HG02973 (cell line): ENCODE data around the gene PDGFD.

ENCODE experiments used
- ATAC-seq: cut with Tn5 transposase; IDR thresholded peaks from one replicate; pipeline ENCODE4 v1.9.1; 2021; ENCODE audit warnings: moderate library complexity; ENCODE audit not compliant: unreplicated experiment

PDGFD gene

DNA sequence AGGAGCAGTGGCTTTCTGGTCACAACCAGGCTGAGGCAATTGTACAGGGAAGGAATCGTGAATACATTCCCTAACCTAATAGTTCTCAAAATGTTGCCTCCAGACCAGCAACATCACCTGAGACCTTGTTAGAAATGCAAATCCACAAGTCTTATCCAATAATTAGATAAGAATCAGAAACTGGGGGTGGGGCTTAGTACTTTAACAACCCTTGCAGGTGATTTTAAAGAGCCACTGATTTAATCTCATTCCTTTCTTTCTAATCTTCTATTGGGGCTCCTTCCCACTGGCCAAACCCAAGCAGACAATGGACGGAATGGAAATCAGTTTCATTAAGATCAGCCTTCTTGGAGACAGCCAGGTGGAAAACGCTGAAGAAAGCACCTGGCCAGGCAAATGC, 269.9 kb downstream of the PDGFD start:
- ATAC-seq = no peak

DNA sequence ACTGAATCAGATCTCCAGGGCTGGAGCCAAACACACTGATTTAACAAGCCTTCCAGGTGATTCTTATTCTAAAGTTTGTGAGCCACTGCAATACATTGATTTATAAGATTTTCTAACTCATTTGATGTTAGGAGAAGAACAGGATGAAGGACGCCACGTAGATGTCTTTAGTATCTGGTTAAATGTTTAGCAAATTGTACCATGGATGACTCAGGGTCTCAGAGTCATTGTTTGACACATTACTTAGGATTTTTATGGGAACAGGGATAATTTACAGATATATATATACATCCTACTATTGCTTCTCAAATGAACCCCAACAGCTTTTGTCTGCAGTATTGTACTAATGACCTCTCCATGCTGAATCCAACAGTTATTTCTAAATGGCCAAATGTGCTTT, 270.6 kb downstream of the PDGFD start:
- no peak for ATAC-seq

GRCh38 chr11:103892603-103893002, 271.3 kb downstream of the PDGFD start:
- no peak for ATAC-seq

DNA sequence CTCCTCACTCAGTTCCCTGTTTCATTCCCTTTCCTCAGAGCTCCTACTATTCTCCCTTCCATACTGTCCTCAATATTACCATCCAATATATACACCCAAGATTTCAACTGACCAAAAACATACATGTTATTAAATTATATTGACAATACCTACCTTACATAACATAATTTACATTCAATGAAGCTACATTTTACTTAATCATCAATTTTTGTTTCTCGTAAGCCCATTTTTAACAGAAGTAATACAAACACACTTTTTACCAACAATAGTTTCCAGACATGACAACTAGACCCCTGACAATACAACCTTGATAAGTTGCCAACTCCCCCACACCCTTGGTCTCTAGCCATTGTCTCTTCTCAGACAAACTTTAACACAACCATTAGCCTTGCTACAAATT, 273.3 kb downstream of the PDGFD start:
- no peak for ATAC-seq

DNA sequence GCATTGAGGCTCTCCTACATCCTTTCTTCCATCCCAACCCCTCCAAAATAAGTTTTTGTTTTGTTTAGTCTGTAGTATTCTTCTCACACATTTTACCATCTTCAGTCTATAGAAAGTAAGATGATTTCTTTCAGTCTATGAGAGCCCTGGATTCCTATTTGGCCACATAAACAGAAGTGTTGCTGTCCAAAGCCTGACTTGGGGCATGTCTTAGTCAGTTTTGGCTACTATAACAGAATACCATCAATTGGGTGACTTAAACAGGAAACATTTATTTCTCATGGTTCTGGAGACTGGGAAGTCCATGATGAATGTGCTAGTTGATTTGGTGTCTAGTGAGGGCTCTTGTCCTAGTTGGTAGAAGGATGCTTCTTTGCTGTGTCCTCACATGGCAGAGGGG, 274.3 kb downstream of the PDGFD start:
- ATAC-seq = no peak

DNA sequence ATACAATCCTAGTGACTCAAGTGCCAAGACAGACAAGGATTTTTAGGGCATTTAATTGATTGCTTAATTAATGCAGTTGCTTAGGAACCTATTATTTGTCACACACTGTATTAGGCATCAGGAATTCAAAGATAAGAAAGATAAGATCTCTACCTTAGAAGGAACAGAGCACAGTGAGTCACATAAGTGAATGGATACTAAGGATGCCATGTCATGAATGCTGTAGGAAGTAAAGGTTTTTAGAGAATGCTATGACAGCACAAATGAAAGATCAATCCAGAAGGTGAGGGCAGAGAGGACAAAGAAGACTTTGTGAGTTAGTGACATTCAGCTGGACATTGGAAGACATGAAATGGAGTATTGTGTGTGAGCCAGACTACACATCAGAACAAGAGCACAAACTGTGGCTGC, 275.4 kb downstream of the PDGFD start:
- no peak for ATAC-seq

DNA sequence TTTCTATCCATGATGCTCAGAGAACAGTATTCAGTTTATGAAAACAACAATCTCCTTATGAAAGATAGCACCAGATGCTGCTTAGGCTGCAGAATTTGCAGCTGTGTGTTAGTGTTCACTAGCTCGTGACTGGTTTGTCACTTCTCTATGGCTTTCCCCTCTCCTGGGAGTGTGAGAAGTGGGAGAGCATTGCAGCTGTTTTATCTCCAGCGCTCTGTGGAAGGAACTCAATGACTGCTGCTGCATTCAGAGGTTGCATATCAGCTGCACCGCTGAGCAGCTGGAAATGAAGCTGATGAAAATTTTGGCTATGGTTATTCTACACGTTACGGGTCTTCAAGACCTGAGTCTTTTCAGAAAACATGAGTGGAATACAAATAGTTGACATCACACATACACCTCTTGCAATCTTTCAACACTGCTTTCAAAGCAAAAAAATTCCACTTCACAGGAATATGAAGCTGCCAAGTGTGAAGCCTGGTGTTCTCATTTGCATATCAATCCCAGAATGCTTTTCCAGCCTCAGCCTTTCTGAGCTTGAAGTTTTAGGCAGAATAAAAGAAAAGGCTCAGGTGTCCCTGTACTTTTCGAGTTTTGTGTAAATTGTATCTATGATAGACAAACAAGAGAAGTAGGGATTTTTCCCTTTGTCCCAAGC, 276.8 kb downstream of the PDGFD start:
- no peak for ATAC-seq

DNA sequence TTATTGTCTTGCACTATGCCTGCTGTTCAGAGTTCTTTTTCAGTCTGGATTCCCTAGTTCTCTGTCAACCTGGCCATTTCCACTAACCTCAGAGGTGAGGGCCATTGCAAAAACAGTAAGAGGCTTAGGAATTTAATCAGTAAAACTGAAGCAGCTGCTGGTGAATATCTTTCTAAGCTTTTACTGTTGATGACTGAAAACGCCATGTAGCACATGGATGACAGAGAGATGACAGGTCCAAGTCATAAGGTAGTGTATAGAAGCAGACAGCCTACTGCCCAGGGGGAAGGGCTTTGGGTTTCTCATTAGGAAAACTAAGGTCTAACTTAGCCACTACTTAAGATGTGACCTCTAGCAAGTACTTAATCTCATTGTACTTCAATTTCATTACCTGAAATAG, 280.1 kb downstream of the PDGFD start:
- no peak for ATAC-seq

DNA sequence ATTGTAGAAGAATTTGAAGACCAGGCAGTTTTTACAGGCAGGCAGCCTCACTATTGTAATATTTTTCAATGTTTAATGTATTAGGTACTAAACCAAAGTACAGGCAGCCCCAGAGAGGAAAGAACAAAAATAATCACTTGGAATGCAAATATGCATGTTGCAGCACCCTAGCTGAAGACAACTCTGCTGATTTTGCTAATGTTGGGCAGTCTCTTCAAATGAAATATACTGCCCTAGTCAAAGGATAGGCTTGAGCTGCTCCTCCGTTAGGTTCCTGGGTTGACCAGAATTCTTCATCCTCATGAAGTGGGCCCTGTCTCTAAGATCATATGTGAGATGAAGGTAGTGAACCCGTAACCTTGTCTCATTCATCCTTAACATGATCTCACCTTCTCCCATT, 280.7 kb downstream of the PDGFD start:
- ATAC-seq = no peak

- no peak for ATAC-seq
Observed at GRCh38 chr11:103881584-103881983, 282.4 kb downstream of the PDGFD start.

GRCh38 chr11:103880968-103881367, 283.0 kb downstream of the PDGFD start:
- ATAC-seq = no peak

DNA sequence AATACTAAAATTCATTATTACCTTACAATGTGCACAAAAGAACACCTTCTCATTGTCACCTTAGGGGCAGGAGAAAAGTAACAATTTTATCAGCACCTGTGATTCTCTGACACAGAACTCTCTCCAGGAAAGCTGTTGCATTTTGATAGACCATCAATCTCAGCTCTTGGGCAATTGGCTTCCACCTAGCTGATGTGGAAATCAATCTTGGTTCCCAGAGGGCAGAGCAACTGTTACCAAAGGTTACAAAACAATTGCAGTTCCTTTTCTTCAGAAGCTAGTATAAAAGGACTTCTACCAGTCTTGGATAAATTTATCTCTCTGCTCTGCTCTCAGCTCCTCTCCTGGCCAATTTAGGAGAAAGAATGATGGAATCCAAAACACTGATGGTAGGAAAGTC, 285.3 kb downstream of the PDGFD start:
- no peak for ATAC-seq

DNA sequence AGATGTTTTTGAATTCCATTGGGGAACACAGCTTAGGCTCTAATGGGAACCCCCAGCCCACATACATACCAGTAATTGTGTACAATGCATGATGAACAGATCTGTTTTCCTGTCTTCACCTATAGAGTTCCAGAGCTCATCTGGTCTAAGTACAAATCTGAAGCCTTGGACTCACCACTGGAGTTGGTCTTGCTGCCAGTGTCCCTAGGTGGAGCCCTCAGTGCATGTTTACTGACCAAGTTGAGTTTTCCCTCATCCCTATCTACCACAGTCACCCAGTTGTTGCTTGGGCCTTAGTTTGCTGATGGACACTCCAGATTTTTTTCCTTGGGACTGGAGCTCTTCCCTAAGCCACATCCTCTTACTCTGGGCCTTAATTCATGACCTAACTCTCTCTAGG, 286.7 kb downstream of the PDGFD start:
- ATAC-seq = no peak

GRCh38 chr11:103875855-103876510, 288.0 kb downstream of the PDGFD start:
- ATAC-seq = peak; percentile 91

DNA sequence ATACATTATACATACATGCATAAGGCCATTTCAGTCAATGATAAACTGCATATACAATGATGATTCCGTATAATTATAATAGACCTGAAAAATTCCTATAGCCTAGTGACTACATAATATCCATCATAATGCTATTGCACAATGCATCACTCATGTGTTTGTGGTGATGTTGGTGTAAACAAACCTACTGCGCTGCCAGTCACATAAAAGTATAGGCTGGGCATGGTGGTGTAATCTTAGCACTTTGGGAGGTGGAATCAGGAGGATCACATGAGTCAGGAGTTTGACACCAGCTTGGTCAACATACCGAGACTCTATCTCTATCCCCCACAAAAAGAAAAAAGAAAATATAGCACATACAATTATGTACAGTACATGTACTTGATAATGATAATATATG, 291.2 kb downstream of the PDGFD start:
- ATAC-seq = no peak

- no peak for ATAC-seq
Observed at GRCh38 chr11:103871923-103872551, 291.9 kb downstream of the PDGFD start.

DNA sequence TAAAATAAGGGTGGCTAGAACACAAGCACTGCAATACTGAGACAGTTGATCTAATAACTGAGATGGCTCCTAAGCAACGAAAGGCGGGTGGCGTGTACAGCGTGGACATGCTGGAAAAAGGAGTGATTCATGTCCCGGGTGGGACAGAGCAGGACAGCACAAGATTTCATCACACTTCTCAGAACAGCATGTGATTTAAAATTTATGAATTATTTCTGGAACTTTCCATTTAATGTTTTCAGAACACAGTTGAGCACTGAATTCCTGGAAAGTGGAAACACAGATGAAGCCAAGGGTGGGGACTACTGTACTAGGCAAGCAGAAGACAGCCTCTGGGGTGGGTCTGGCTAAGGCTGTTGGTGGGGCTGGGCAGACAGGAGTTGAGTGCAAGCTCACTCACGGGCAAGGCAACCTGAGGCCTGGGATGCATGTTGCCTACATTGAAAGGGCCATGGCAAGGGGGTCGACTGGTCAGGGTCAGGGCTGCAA, 293.1 kb downstream of the PDGFD start:
- no peak for ATAC-seq

GRCh38 chr11:103867481-103867880, 296.5 kb downstream of the PDGFD start:
- ATAC-seq = no peak

GRCh38 chr11:103863497-103863896, 300.4 kb downstream of the PDGFD start:
- no peak for ATAC-seq

DNA sequence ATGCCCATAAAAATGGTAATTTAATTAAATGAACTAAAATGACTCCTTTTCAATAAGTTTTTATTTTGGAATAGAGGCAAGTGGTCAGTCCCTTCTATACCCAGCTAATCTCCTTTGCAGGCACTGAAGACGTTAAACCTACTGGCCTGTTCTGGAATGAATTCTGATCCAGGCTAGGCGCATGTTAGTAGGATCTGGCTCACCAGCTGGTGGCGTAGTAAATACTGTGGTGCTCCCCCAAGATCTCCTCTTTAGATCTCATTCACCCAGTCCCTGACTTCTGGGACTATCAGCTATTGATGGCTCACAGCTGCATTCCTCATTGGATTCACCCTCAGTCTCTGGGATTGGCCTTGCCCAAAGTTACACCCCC, 301.2 kb downstream of the PDGFD start:
- no peak for ATAC-seq

GRCh38 chr11:103862094-103862801, 301.7 kb downstream of the PDGFD start:
- ATAC-seq = peak; percentile 41
